Activated CD4-positive, alpha-beta memory T cell treated with anti-CD3 and anti-CD28 coated beads for 36 hours (primary cell): ENCODE measurements around the gene NEURL4. TPM values are rescaled to one million over a fixed set of nuclear protein-coding genes. Genes with fewer than 3 reads are reported as not detected.
A peak's percentile ranks its signal among the peaks of the same experiment; 100 is the strongest.
"Not testable (repeated sequence)": the region's sequence is repeated elsewhere in the genome, so short reads cannot be mapped to it uniquely, and the experiment has no call there.

Experiments used
- CTCF ChIA-PET: fragments of 350-600 bp; sonication (Branson Sonifier 250); formaldehyde crosslinking; loops from one replicate; lab custom pipeline; 2021; ENCODE audit warnings: antibody characterized with exemption, inconsistent platforms; lab: Charles Lee
- POLR2A ChIA-PET: fragments of 350-600 bp; sonication (Branson Sonifier 250); formaldehyde crosslinking; loops from one replicate; lab custom pipeline; 2021; ENCODE audit warnings: antibody characterized with exemption; lab: Charles Lee
- DNase-seq: peaks from one replicate; pipeline ENCODE4 v3.0.0-alpha.2; 2020
- H3K27ac Mint-ChIP-seq: one replicate; pipeline ENCODE4 v1.8.0; 2021; ENCODE audit warnings: mixed read lengths
- H3K27me3 Mint-ChIP-seq: one replicate; pipeline ENCODE4 v1.8.0; 2021; ENCODE audit warnings: mixed read lengths
- H3K36me3 Mint-ChIP-seq: one replicate; pipeline ENCODE4 v1.8.0; 2021; ENCODE audit warnings: mixed read lengths
- H3K4me1 Mint-ChIP-seq: one replicate; pipeline ENCODE4 v1.8.0; 2021; ENCODE audit warnings: low read depth, mixed read lengths
- H3K4me3 Mint-ChIP-seq: one replicate; pipeline ENCODE4 v1.8.0; 2021; ENCODE audit warnings: mild to moderate bottlenecking, mixed read lengths
- H3K9me3 Mint-ChIP-seq: one replicate; pipeline ENCODE4 v1.8.0; 2021; ENCODE audit warnings: mixed read lengths
- intact Hi-C: fragments of 100-400 bp; cut with micrococcal nuclease; formaldehyde crosslinking; loops from one replicate; pipeline ENCODE4 v1.15.1; 2023
- total RNA-seq, 2 experiments: library from RNA; stranded (reverse); gene quantifications; one replicate each; pipeline ENCODE4 v1.2.3, GENCODE V29; 2021

The NEURL4 gene
- 10 to 100 TPM; 26.9 to 29.3 TPM for total RNA-seq

DNA sequence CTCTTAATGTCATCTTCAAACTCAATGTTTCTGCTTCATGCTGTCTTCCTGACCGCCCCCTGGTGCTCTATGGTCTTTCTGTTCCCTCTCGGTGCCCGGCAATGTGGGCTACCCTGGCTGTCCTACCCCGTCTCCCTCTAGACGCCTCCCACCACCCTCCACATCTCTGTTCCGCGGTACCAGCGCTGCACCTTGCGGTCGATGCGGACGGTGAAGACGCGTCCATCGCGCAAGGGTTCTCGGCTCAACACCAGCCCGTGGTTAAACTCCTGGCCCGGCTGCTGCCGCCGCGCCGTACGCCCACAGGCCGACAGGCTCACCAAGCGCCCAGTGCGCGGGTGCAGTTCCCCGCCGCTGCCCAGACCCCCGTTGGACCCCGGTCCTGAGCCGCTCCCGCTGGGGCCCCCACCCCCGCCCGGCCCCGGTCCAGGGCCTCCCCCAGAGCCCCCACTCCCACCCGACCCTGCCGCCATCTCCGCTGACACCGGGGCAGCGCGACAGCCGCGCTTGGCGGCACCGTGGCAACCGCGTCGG is at the start of gene NEURL4:
NEURL4 (minus strand) TSS at position 496 of the 534 bp plus-strand sequence; CDS start at position 473, 23 bp downstream.
- Mint-ChIP-seq H3K27me3 (no peaks in the 10 kb centered on the region), H3K4me3 (peak within 1 kb of the TSS; percentile 89), H3K27ac (peak within 1 kb of the TSS; percentile 94), H3K9me3 (no peaks in the 10 kb centered on the region), H3K36me3 (peaks cover 6% of the 10 kb centered on the region), H3K4me1 (peaks cover 46% of the 10 kb centered on the region)
- intact Hi-C loops, result loop anchor here (1.0 to 2.0 kb wide), 5 partner anchors 14 to 155 kb away; partner anchors contain the start of genes EIF5A, ELP5, GPS2 and POLR2A
- CTCF ChIA-PET, result interaction anchor here (0.6 to 2.4 kb wide), 9 partner anchors 13 to 358 kb away, joined by 3 to 11 read pairs (median 6); partner anchors contain the start of genes GPS2, SENP3, SLC2A4 and TP53
- DNase-seq, result no peak
- POLR2A ChIA-PET, result interaction anchor here (0.9 to 2.1 kb wide), 11 partner anchors 10 to 255 kb away, joined by 3 to 13 read pairs (median 4); partner anchors contain the start of genes CD68, MPDU1 and ZBTB4

DNA sequence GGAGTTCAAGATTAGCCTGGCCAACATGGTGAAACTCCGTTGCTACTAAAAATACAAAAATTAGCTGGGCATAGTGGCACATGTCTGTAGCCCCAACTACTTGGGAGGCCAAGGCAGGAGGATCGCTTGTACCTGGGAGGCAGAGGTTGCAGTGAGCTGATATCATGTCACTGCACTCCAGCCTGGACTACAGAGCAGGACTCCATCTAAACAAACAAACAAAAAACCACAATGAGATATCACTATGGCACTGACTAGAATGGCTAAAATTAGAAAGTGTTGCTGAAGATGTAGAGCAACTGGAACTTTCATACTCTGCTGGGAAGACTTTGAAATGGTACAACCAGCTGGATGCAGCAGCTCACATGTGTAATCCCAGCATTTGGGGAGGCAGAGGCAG is 45.2 kb upstream of the NEURL4 start:
- H3K4me3 Mint-ChIP-seq, result no peak overlapping the region
- no peaks in the 10 kb centered on the region for H3K4me1 Mint-ChIP-seq
- peaks cover 5% of the 10 kb centered on the region for H3K27me3 Mint-ChIP-seq
- no peaks in the 10 kb centered on the region for H3K36me3 Mint-ChIP-seq
- CTCF ChIA-PET, result interaction anchor here (0.8 to 3.1 kb wide), 2 partner anchors 19 to 186 kb away, joined by 3 to 14 read pairs; partner anchors contain the start of gene TMEM95
- POLR2A ChIA-PET, result no interaction called here
- intact Hi-C loops, result no loop called here
- H3K9me3 Mint-ChIP-seq, result peaks cover 4% of the 10 kb centered on the region
- no peak for DNase-seq
- H3K27ac Mint-ChIP-seq, result no peak overlapping the region

DNA sequence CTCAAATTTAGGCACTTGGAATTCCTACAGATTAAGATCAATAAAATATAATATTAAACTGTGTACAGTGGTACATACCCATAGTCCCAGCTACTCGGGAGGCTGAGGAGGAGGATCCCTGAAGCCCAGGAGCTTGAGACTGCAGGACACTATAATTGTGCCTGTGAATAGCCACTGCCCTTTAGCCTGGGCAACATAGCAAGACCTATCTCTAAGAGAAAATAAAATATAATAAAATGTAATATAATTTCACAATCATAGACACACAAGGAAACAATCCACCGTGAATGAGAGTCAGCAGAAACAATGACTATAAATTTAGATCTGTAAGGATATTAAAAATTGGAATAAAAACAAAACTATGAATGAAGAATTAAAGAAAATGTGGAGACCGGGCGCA is 41.7 kb upstream of the NEURL4 start:
- POLR2A ChIA-PET, result interaction anchor here (0.6 to 0.8 kb wide), 3 partner anchors 10 to 205 kb away, joined by 3 read pairs; partner anchors contain the start of gene TNK1
- no peak overlapping the region for H3K27ac Mint-ChIP-seq
- CTCF ChIA-PET, result interaction anchor here (0.7 to 0.8 kb wide), 2 partner anchors 16 to 177 kb away, joined by 3 read pairs; partner anchors contain the start of gene TMEM95
- no peak for DNase-seq
- intact Hi-C loops, result no loop called here
- H3K4me3 Mint-ChIP-seq, result no peak overlapping the region
- H3K4me1 Mint-ChIP-seq, result no peaks in the 10 kb centered on the region
- no peaks in the 10 kb centered on the region for H3K36me3 Mint-ChIP-seq
- H3K9me3 Mint-ChIP-seq, result no peaks in the 10 kb centered on the region
- no peaks in the 10 kb centered on the region for H3K27me3 Mint-ChIP-seq

DNA sequence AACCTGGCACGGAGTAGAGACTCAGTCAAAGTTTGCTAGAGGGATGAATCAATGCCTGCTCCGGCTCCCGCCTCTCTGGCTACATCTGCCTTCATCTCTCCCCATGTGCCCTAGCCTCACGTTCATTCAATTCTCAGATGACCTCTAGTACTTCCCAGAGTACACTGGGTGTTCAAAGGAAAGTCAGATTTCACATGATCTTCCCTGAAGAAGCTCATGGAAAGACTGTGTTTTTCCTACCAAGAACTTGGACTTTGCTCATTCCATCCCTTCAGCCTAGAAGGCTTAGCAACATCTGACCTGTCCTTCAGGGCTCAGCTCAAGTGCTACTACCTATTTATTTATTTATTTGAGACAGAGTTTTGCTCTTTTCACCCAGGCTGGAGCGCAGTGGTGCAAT is 40.7 kb upstream of the NEURL4 start:
- Mint-ChIP-seq H3K36me3 (no peaks in the 10 kb centered on the region), H3K9me3 (no peaks in the 10 kb centered on the region), H3K27ac (no peak overlapping the region), H3K4me3 (no peak overlapping the region), H3K4me1 (no peaks in the 10 kb centered on the region), H3K27me3 (no peaks in the 10 kb centered on the region)
- intact Hi-C loops, result no loop called here
- no peak for DNase-seq
- CTCF ChIA-PET, result no interaction called here
- POLR2A ChIA-PET, result no interaction called here

DNA sequence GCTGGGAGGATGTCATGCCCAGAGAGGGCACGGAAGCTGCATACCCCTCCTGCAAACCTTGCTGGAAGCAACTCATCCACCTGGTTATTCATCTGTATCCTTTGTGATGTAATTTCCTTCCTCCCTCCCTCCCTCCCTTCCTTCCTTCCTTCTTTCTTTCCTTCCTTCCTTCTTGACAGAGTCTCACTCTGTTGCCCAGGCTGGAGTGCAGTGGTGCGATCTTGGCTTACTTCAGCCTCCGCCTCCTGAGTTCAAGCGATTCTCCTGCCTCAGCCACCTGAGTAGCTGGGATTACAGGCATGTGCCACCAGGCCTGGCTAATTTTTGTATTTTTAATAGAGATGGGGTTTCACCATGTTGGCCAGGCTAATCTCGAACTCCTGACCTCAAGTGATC is 39.5 kb upstream of the NEURL4 start:
- intact Hi-C loops, H3K27ac Mint-ChIP-seq, H3K27me3 Mint-ChIP-seq, H3K9me3 Mint-ChIP-seq, H3K4me3 Mint-ChIP-seq, POLR2A ChIA-PET, DNase-seq, H3K4me1 Mint-ChIP-seq, H3K36me3 Mint-ChIP-seq: not testable (repeated sequence)
- CTCF ChIA-PET, result interaction anchor here (1.3 to 1.4 kb wide), 2 partner anchors 13 to 147 kb away, joined by 3 to 8 read pairs; no protein-coding TSS in a partner anchor

DNA sequence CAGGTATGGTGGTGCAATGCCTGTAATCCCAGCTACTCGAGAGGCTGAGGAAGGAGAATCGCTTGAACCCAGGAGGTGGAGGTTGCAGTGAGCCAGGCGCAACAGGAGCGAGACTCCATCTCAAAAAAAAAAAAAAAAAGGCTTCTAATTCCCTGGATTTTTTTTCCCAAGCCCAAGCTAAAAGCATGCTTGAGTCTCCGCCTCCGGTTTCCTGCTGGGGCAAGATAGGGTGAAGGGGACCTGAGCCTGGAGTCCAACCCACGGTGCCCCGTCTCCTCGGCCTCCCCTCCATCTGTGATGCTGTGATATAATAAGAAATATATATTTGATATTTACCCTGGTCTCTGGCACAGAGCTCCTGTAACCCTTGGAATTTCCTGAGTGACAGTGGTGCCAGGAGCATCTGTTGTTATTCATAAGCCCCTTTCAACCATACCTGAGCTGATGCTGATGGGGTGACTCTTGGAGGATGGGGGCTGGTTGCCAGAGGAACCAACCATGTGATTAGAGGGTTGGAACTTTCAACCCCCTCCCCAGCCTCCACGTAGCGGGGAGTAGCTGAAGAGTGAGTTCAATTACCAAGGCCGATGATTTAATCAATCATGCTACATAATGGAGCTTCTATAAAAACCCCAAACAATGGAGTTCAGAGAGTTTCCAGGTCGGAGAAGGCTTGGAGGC is 38.9 kb upstream of the NEURL4 start:
- H3K27ac Mint-ChIP-seq, result no peak overlapping the region
- DNase-seq, result no peak
- no peaks in the 10 kb centered on the region for H3K4me1 Mint-ChIP-seq
- H3K36me3 Mint-ChIP-seq, result no peaks in the 10 kb centered on the region
- no peak overlapping the region for H3K4me3 Mint-ChIP-seq
- ChIA-PET CTCF (interaction anchor here (0.6 to 1.4 kb wide), 3 partner anchors 12 to 147 kb away, joined by 3 to 8 read pairs (median 3); no protein-coding TSS in a partner anchor), POLR2A (no interaction called here)
- intact Hi-C loops, result no loop called here
- H3K27me3 Mint-ChIP-seq, result no peaks in the 10 kb centered on the region
- no peaks in the 10 kb centered on the region for H3K9me3 Mint-ChIP-seq

DNA sequence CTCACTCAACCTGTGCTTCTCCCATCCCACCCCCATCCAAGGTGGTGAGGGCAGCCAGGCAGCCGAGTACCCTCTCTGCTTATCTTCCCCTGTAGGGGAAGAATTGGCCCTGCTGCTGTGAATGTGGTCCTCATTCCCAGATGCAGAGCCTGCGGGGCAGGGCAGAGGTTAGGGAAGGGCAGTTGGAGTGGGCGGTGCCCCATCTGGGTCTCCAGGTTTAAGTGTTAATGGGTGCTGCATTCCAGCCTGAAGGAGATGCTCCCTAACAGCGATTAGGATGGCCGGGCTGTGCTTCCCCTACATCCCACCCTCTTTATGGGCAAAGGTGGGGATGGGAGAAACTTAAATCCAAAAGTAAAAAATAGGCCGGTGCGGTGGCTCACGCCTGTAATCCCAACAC is 37.9 kb upstream of the NEURL4 start:
- no peaks in the 10 kb centered on the region for H3K4me1 Mint-ChIP-seq
- no peaks in the 10 kb centered on the region for H3K27me3 Mint-ChIP-seq
- no peaks in the 10 kb centered on the region for H3K9me3 Mint-ChIP-seq
- ChIA-PET CTCF (interaction anchor here (1.3 to 1.4 kb wide), 2 partner anchors 11 to 148 kb away, joined by 3 to 8 read pairs; no protein-coding TSS in a partner anchor), POLR2A (no interaction called here)
- no peak overlapping the region for H3K27ac Mint-ChIP-seq
- no peaks in the 10 kb centered on the region for H3K36me3 Mint-ChIP-seq
- no peak for DNase-seq
- no peak overlapping the region for H3K4me3 Mint-ChIP-seq
- intact Hi-C loops, result no loop called here

DNA sequence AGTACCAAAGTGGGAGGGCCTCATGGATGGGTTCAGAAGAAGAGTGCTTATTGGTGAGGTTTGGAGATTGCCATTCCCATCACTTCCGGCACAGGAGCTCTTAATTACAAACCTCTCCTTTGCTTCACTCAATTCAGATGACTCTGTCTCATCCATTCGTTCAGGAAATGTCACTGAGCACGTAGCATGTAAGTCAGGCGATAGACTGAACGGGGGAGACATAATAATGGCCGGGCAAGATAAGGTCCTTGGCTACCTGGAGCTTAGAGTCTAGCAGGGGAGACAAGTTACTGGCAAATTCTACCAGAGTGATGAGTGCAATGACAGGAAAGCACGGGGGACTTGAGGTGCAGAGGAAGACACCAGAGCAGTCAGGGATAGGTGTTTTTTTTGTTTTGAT is 36.8 kb upstream of the NEURL4 start:
- H3K4me1 Mint-ChIP-seq, H3K36me3 Mint-ChIP-seq, CTCF ChIA-PET, H3K4me3 Mint-ChIP-seq, intact Hi-C loops, POLR2A ChIA-PET, DNase-seq, H3K27ac Mint-ChIP-seq, H3K9me3 Mint-ChIP-seq, H3K27me3 Mint-ChIP-seq: not testable (repeated sequence)

DNA sequence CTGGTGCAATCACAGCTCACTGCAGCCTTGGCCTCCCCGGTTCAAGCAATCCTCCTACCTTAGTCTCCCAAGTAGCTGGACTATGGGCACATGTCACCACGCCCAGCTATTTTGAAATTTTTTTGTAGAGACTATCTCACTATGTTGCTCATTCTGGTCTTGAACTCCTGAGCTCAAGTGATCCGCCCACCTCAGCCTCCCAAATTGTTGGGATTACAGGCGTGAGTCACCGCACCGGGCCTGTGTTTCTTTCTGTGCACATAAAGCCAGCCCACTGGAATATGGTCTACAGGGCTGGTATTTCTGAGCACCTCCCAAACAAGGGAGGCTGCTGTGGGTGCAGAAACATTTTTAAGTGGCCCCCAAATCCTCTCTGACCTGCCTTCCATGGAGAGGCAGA is 34.2 kb upstream of the NEURL4 start:
- Mint-ChIP-seq H3K4me1 (no peaks in the 10 kb centered on the region), H3K27ac (no peak overlapping the region), H3K36me3 (no peaks in the 10 kb centered on the region), H3K9me3 (no peaks in the 10 kb centered on the region), H3K27me3 (no peaks in the 10 kb centered on the region), H3K4me3 (no peak overlapping the region)
- CTCF ChIA-PET, result interaction anchor here (0.8 to 1.3 kb wide), 2 partner anchors 73 to 197 kb away, joined by 3 read pairs; no protein-coding TSS in a partner anchor
- POLR2A ChIA-PET, result no interaction called here
- intact Hi-C loops, result no loop called here
- DNase-seq, result no peak

DNA sequence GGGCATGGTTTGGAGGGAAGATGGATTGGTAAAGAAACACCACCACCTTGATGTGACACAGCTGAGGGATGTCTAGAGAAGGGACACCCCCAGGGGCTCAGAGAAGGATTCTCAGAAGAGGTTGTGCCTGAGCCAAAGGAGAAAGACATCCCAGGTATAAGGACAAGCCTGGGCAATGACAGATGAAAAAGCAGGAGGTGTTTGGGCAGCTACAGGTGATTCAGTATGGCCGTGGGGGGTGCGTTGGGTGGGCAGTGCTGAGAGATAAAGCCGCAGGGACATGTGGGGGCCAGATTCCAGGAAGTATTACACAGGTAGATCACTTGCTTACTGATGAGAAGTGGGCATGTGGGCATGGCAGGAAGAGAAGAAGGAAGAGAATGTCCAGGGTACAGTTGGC is 32.8 kb upstream of the NEURL4 start:
- H3K27ac Mint-ChIP-seq, result no peak overlapping the region
- no peaks in the 10 kb centered on the region for H3K9me3 Mint-ChIP-seq
- H3K4me3 Mint-ChIP-seq, result no peak overlapping the region
- no peaks in the 10 kb centered on the region for H3K36me3 Mint-ChIP-seq
- intact Hi-C loops, result no loop called here
- H3K4me1 Mint-ChIP-seq, result no peaks in the 10 kb centered on the region
- CTCF ChIA-PET, result interaction anchor here (0.6 to 1.4 kb wide), 4 partner anchors 8 to 161 kb away, joined by 3 read pairs; no protein-coding TSS in a partner anchor
- DNase-seq, result no peak
- POLR2A ChIA-PET, result no interaction called here
- no peaks in the 10 kb centered on the region for H3K27me3 Mint-ChIP-seq

DNA sequence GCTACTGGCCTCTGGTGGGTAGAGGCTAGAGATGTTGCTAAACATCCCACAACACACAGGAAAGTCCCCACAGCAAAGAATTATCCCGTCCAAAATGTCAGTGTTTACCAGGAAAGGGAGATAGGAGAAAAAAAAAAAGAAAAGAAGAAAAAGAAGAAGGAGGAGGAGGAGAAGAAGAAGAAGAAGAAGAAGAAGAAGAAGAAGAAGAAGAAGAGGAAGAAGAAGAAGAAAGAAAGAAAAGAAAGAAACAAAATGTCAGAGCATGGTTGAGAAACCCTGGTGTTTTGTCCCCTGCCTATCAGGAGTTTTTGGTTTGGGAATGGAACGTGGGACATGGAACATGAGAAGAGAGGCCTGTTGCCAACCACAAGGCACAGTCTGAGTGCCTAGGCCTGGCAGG is 28.2 kb upstream of the NEURL4 start:
- H3K4me3 Mint-ChIP-seq, result no peak overlapping the region
- DNase-seq, result no peak
- peaks cover 19% of the 10 kb centered on the region for H3K4me1 Mint-ChIP-seq
- ChIA-PET POLR2A (no interaction called here), CTCF (interaction anchor here (0.7 to 3.6 kb wide), 4 partner anchors 56 to 157 kb away, joined by 3 to 19 read pairs (median 4); partner anchors contain the start of genes ELP5 and SPEM2)
- no peak overlapping the region for H3K27ac Mint-ChIP-seq
- H3K27me3 Mint-ChIP-seq, result no peaks in the 10 kb centered on the region
- intact Hi-C loops, result loop anchor here (2.0 kb wide), 2 partner anchors 77 to 203 kb away; partner anchors contain the start of genes SENP3 and TMEM102
- H3K9me3 Mint-ChIP-seq, result no peaks in the 10 kb centered on the region
- H3K36me3 Mint-ChIP-seq, result peaks cover 4% of the 10 kb centered on the region

DNA sequence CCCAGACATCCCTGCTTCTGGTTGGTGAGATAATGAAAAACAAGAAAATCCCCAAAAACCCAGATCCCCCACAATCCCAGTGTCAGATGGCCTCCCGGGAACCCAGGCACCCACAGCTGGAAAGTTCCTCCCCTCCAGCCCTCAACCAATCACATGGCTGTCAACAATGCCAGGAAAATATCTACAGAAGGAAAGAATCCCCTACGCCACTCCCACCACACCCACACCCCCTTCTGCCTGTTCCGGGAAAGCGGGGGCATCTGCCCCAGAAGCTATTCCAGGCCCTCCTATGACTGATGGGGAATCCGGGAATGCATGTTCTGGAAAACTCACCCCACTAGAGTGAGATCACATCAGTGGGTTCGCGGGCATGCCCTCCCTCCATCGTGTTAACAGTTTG is 27.6 kb upstream of the NEURL4 start:
- Mint-ChIP-seq H3K27me3 (no peaks in the 10 kb centered on the region), H3K4me1 (peaks cover 21% of the 10 kb centered on the region), H3K36me3 (peaks cover 5% of the 10 kb centered on the region), H3K9me3 (no peaks in the 10 kb centered on the region), H3K4me3 (no peak overlapping the region), H3K27ac (no peak overlapping the region)
- DNase-seq, result no peak
- intact Hi-C loops, result loop anchor here (2.0 kb wide), 2 partner anchors 78 to 204 kb away; partner anchors contain the start of genes SENP3 and TMEM102
- CTCF ChIA-PET, result interaction anchor here (1.0 to 4.0 kb wide), 19 partner anchors 11 to 238 kb away, joined by 3 to 71 read pairs (median 7); partner anchors contain the start of genes ACAP1, CHRNB1, FGF11 and NEURL4
- POLR2A ChIA-PET, result no interaction called here
